ENCODE data around the gene ZNF780A. TPM values are rescaled to one million over a fixed set of nuclear protein-coding genes. Genes with fewer than 3 reads are reported as not detected.

Gene ZNF780A
- total RNA-seq, result 1 to 10 TPM; 2.4 to 4.1 TPM

GRCh38 chr19:40090241-40091204, at the start of gene ZNF780A:
Gene ZNF780A (minus strand): TSS chr19:40090943. CDS start chr19:40084753, 6,190 bp downstream.
- DNase-seq (ENCODE audit: low spot score), result peak; percentile 78
- no peaks in the 10 kb centered on the region for H3K9me3 ChIP-seq
- peaks cover 0 to 17% of the 10 kb centered on the region in 2 donors for H3K4me1 ChIP-seq
- no peaks in the 10 kb centered on the region for H3K36me3 ChIP-seq
- H3K27ac ChIP-seq, result peak within 1 kb of the TSS; percentile 91 to 94
- no peaks in the 10 kb centered on the region for H3K27me3 ChIP-seq
- no peak for TF ChIP-seq CTCF (IDR thresholded peaks at IDR 0.05)
- H3K4me3 ChIP-seq, result peak within 1 kb of the TSS; percentile 76 to 82

DNA sequence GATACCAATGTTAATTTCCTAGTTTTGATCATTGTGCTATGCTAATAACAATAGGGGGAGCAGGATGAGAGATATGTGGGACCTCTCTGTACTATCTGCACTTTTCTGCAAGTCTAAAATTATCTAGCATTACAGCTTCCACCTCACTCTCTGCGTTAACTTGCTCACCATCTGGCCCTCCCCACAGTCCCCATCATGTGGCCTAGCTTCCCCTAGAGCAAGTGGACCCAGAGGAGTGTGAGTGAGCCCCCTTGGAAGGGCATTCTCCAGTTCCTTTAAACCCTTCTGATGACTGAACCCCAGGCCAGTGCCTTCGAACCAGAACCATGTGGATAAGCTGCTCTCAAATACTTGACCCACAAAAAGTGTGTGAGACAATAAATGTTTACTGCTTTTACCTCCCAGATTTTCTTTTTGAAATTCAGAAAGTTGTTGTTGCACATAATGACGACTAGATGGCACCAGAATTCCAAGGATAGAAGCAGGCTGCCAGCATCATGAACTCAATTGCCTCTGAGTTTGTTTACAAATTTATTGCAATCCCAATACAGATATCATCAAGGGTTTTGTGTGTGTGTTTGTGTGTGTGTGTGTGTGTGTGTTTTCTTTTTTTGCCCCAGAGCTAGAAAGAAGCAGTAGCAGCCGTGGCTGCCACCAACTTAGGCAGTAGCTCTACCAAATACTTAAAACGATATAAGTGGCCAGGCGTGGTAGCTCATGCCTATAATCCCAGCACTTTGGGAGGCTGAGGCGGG, 49.0 kb upstream of the ZNF780A start:
- H3K9me3 ChIP-seq, result peaks cover 0 to 6% of the 10 kb centered on the region in 2 donors
- H3K27me3 ChIP-seq, result no peaks in the 10 kb centered on the region
- H3K27ac ChIP-seq, result no peak overlapping the region
- no peaks in the 10 kb centered on the region for H3K36me3 ChIP-seq
- H3K4me3 ChIP-seq, result no peak overlapping the region
- no peak for DNase-seq (ENCODE audit: low spot score)
- H3K4me1 ChIP-seq, result no peaks in the 10 kb centered on the region
- peak; percentile 41 to 71 for TF ChIP-seq CTCF (IDR thresholded peaks at IDR 0.05)

GRCh38 chr19:40136818-40137217, 46.1 kb upstream of the ZNF780A start:
- Histone ChIP-seq H3K36me3 (no peaks in the 10 kb centered on the region), H3K4me1 (no peaks in the 10 kb centered on the region), H3K9me3 (peaks cover 0 to 6% of the 10 kb centered on the region in 2 donors), H3K4me3 (no peak overlapping the region), H3K27ac (no peak overlapping the region), H3K27me3 (no peaks in the 10 kb centered on the region)
- no peak for DNase-seq (ENCODE audit: low spot score)
- no peak for TF ChIP-seq CTCF (IDR thresholded peaks at IDR 0.05)

DNA sequence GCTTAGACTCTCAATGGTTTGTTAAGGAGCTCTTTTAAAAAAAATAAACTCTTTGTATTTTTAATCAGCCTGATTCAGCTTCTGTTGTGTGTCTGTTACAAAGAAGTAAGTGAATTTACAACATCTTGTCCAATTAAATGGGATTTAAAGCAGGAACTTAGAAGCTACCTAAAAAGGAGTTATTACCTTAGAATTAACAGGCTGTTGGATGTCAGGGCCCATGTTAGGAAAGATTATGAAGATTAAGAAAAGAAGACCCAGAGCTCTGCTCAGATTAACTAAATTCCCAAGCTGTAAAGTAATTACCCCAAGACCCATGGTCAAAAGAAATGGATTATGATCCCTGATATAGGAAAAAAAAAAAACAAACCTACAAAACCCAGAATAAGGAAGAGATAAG, 44.1 kb upstream of the ZNF780A start:
- no peak overlapping the region for H3K27ac ChIP-seq
- H3K36me3 ChIP-seq, result no peaks in the 10 kb centered on the region
- TF ChIP-seq CTCF (IDR thresholded peaks at IDR 0.05), result no peak
- H3K9me3 ChIP-seq, result peaks cover 0 to 10% of the 10 kb centered on the region in 2 donors
- no peak for DNase-seq (ENCODE audit: low spot score)
- no peak overlapping the region for H3K4me3 ChIP-seq
- H3K27me3 ChIP-seq, result no peaks in the 10 kb centered on the region
- no peaks in the 10 kb centered on the region for H3K4me1 ChIP-seq

DNA sequence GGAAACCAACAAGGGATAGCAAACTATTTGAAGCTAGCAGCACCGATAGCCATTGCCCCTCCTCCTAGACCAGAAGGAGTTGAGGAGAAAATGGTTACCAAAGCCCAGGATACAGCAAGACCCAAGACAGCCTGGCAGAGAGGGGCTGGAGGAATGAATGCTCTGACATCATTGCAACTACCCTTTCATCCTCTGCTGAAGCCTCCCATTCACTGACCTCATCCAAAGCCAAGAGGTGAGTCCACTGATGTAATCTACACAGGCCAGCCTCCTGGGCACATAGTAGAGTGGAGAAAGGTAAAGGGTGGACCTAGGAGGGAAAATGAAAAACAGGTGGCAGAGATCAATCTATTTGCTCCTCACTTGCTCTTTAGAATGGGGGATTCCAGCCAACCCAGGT, 42.7 kb upstream of the ZNF780A start:
- no peak for TF ChIP-seq CTCF (IDR thresholded peaks at IDR 0.05)
- H3K27me3 ChIP-seq, result no peaks in the 10 kb centered on the region

More for the DNA sequence above, 42.7 kb upstream of the ZNF780A start:
- no peaks in the 10 kb centered on the region for H3K4me1 ChIP-seq
- DNase-seq (ENCODE audit: low spot score), result no peak
- peaks cover 0 to 5% of the 10 kb centered on the region in 2 donors for H3K9me3 ChIP-seq
- no peak overlapping the region for H3K4me3 ChIP-seq
- H3K36me3 ChIP-seq, result no peaks in the 10 kb centered on the region
- H3K27ac ChIP-seq, result no peak overlapping the region
